ENCODE results near the gene DIAPH2. TPM values are rescaled to one million over a fixed set of nuclear protein-coding genes. Genes with fewer than 3 reads are reported as not detected.

DIAPH2 gene
- total and polyA plus RNA-seq, 9 of the 15 experiments (the other 6 are each of a cell fraction or from before 2014, with no cell fraction given) = 0.01 to 0.18 (median 0.07) TPM; not detected in 1

DNA sequence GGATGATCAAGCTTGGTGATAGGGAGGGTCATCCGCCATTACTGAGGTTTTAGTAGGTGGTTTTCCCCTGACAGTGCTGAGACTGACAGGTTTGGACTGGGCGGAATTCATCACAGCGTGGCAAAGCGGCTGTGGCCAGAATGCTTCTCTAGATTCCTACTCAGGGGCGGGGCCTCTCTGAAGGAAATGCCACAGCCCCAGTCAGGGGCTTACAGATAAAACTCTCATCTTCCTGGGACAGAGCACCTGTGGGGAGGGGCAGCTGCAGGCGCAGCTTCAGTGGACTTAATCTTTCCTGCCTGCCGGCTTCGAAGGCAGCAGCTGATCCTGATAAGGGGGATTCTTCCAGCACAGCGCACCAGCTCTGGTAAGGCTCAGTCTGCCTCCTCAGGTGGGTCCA lies 515.8 kb downstream of the DIAPH2 start:
- WGBS (ENCODE audit: insufficient coverage, low coverage, missing lambda C conversion rate) = 0% methylated on average over 2 of the region's 9 CpGs
- H4K20me1 ChIP-seq (replicated peaks; ENCODE audit: control insufficient read depth, insufficient read depth, low read length) = no peaks in the 10 kb centered on the region
- no peaks in the 10 kb centered on the region for H3K27me3 ChIP-seq (ENCODE audit: control insufficient read depth in 2 of 2, insufficient read depth in 2 of 2, low read length in 2 of 2)
- H2AFZ ChIP-seq (ENCODE audit: low read depth, low read length) = no peak overlapping the region
- intact Hi-C loops (cut with micrococcal nuclease) (no loop called here), in situ Hi-C loops (cut with MboI) (no loop called here)
- H3K27ac ChIP-seq (ENCODE audit: extremely low read depth, low read depth, low read length) = no peak overlapping the region
- H3K9ac ChIP-seq (ENCODE audit: insufficient read depth in 1 of 2, low read depth in 2 of 2, low read length in 2 of 2) = no peak overlapping the region
- H3K79me2 ChIP-seq (ENCODE audit: control insufficient read depth, insufficient read depth, low read length) = no peaks in the 10 kb centered on the region
- FAIRE-seq (no peak), DNase-seq (ENCODE audit: extremely low read depth in 1 of 4, low spot score in 3 of 4) (peak in 2 of 4 experiments; percentile 1 to 56), ATAC-seq (peak; percentile 78)
- no peaks in the 10 kb centered on the region for H3K9me3 ChIP-seq (replicated peaks; ENCODE audit: control insufficient read depth, insufficient read depth, low read depth, low read length)
- CTCF ChIA-PET (ENCODE audit: low intra/inter-chr PET ratio) = no interaction called here
- no peak overlapping the region for H3K4me3 ChIP-seq
- POLR2A ChIA-PET = no interaction called here
- no peak overlapping the region for H3K4me2 ChIP-seq (ENCODE audit: insufficient read depth, low read length)
- H3K9me1 ChIP-seq (ENCODE audit: control insufficient read depth, insufficient read depth, low read length) = no peaks in the 10 kb centered on the region
- H3K36me3 ChIP-seq (ENCODE audit: control insufficient read depth, insufficient read depth, low read length) = no peaks in the 10 kb centered on the region
- no peaks in the 10 kb centered on the region; a peak in 1 of 5 replicates for H3K4me1 ChIP-seq (replicated peaks in 1 of 2; ENCODE audit: control insufficient read depth in 2 of 2, insufficient read depth in 2 of 2, low read length in 2 of 2)
- BruUV-seq (replicated peaks) = no TSS peak
- TF ChIP-seq TRIM24 (IDR thresholded peaks at IDR 0.05) (peak; percentile 43 to 46; a peak in 1 of 4 replicates), NFIC (IDR thresholded peaks at IDR 0.05) (peak; percentile 44), TEAD4 (IDR thresholded peaks at IDR 0.05; ENCODE audit: low read length) (peak; percentile 78), TEAD4 (CRISPR knock-in tag; IDR thresholded peaks at IDR 0.05; ENCODE audit: borderline replicate concordance) (no peak), TAL1 (IDR thresholded peaks at IDR 0.05) (peak; percentile 81), MTA2 (IDR thresholded peaks at IDR 0.05; ENCODE audit: low read depth) (peak; percentile 29; the same call in 1 of the 2 replicates), STAT5A (IDR thresholded peaks at IDR 0.05; ENCODE audit: borderline replicate concordance, low read length) (0 out of 2 replicates have a peak, but pooled peaks have one; percentile 12), FOXJ3 (CRISPR knock-in tag; IDR thresholded peaks at IDR 0.05) (no peak), EP300 (IDR thresholded peaks at IDR 0.05; ENCODE audit: low read length) (no peak), IRF2 (CRISPR knock-in tag; IDR thresholded peaks at IDR 0.05) (no peak), POLR2AphosphoS5 (IDR thresholded peaks at IDR 0.05; ENCODE audit: control insufficient read depth, insufficient read depth, low read depth, low read length) (peak; percentile 56)
- TF ChIP-seq, protein P1, sequence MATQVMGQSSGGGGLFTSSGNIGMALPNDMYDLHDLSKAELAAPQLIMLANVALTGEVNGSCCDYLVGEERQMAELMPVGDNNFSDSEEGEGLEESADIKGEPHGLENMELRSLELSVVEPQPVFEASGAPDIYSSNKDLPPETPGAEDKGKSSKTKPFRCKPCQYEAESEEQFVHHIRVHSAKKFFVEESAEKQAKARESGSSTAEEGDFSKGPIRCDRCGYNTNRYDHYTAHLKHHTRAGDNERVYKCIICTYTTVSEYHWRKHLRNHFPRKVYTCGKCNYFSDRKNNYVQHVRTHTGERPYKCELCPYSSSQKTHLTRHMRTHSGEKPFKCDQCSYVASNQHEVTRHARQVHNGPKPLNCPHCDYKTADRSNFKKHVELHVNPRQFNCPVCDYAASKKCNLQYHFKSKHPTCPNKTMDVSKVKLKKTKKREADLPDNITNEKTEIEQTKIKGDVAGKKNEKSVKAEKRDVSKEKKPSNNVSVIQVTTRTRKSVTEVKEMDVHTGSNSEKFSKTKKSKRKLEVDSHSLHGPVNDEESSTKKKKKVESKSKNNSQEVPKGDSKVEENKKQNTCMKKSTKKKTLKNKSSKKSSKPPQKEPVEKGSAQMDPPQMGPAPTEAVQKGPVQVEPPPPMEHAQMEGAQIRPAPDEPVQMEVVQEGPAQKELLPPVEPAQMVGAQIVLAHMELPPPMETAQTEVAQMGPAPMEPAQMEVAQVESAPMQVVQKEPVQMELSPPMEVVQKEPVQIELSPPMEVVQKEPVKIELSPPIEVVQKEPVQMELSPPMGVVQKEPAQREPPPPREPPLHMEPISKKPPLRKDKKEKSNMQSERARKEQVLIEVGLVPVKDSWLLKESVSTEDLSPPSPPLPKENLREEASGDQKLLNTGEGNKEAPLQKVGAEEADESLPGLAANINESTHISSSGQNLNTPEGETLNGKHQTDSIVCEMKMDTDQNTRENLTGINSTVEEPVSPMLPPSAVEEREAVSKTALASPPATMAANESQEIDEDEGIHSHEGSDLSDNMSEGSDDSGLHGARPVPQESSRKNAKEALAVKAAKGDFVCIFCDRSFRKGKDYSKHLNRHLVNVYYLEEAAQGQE (IDR thresholded peaks at IDR 0.05; ENCODE audit: borderline replicate concordance) = 0 out of 2 replicates have a peak, but pooled peaks have one; percentile 10
- TF ChIP-seq, protein P1 (CRISPR knock-in tag; IDR thresholded peaks at IDR 0.05; ENCODE audit: low read depth) = no peak
- TF ChIP-seq, protein P2, sequence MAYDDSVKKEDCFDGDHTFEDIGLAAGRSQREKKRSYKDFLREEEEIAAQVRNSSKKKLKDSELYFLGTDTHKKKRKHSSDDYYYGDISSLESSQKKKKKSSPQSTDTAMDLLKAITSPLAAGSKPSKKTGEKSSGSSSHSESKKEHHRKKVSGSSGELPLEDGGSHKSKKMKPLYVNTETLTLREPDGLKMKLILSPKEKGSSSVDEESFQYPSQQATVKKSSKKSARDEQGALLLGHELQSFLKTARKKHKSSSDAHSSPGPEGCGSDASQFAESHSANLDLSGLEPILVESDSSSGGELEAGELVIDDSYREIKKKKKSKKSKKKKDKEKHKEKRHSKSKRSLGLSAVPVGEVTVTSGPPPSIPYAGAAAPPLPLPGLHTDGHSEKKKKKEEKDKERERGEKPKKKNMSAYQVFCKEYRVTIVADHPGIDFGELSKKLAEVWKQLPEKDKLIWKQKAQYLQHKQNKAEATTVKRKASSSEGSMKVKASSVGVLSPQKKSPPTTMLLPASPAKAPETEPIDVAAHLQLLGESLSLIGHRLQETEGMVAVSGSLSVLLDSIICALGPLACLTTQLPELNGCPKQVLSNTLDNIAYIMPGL (CRISPR knock-in tag; IDR thresholded peaks at IDR 0.05) = no peak
- TF ChIP-seq, protein P3, sequence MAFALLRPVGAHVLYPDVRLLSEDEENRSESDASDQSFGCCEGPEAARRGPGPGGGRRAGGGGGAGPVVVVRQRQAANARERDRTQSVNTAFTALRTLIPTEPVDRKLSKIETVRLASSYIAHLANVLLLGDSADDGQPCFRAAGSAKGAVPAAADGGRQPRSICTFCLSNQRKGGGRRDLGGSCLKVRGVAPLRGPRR (CRISPR knock-in tag; IDR thresholded peaks at IDR 0.05) = no peak
